ENCODE results near the gene POLR3E.

The POLR3E gene

DNA sequence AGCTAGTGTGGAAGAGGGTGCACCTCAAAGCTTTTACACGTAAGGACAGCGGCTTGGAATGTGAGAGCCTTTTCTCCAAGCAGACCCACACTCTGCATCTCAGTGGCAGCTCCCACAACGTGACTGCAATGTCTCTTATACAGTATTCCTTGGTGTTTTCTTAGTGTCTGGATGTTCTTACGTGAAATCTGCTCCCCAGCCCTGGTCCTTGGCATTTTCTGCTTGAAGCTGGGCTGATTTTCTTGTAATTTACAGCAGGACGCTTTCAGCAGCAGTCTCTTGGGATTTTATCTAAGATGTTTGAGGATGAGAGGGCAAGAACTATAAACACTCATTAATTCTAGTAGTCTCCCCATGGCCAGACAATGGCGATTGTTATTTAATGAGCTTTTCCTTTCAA, 12.1 kb upstream of the POLR3E start:
- Histone ChIP-seq H3F3A (ENCODE audit: control insufficient read depth, insufficient read depth) (no peaks in the 10 kb centered on the region), H3K4me2 (ENCODE audit: low read length) (no peak overlapping the region), H3K9me3 (ENCODE audit: control insufficient read depth, insufficient read depth, low read length) (no peaks in the 10 kb centered on the region), H3K27me3 (ENCODE audit: control insufficient read depth, low read length) (no peaks in the 10 kb centered on the region), H4K20me1 (ENCODE audit: control insufficient read depth, insufficient read depth, low read depth, low read length) (no peaks in the 10 kb centered on the region), H3K4me1 (ENCODE audit: control insufficient read depth, low read length) (no peaks in the 10 kb centered on the region), H3K27ac (ENCODE audit: low read depth, low read length) (no peak overlapping the region), H3K9me2 (replicated peaks; ENCODE audit: control insufficient read depth, low read length) (no peaks in the 10 kb centered on the region), H3K36me3 (ENCODE audit: control insufficient read depth, low read length) (peaks cover 22% of the 10 kb centered on the region; the same call in 1 of the 2 replicates), H3K4me3 (ENCODE audit: low read length) (no peak overlapping the region), H3K79me2 (ENCODE audit: control insufficient read depth, low read length) (no peaks in the 10 kb centered on the region)
- TF ChIP-seq, protein P1, sequence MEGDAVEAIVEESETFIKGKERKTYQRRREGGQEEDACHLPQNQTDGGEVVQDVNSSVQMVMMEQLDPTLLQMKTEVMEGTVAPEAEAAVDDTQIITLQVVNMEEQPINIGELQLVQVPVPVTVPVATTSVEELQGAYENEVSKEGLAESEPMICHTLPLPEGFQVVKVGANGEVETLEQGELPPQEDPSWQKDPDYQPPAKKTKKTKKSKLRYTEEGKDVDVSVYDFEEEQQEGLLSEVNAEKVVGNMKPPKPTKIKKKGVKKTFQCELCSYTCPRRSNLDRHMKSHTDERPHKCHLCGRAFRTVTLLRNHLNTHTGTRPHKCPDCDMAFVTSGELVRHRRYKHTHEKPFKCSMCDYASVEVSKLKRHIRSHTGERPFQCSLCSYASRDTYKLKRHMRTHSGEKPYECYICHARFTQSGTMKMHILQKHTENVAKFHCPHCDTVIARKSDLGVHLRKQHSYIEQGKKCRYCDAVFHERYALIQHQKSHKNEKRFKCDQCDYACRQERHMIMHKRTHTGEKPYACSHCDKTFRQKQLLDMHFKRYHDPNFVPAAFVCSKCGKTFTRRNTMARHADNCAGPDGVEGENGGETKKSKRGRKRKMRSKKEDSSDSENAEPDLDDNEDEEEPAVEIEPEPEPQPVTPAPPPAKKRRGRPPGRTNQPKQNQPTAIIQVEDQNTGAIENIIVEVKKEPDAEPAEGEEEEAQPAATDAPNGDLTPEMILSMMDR (IDR thresholded peaks at IDR 0.05; ENCODE audit: low read depth, low read length, poor library complexity, severe bottlenecking): no peak
- TF ChIP-seq EZH2phosphoT487 (IDR thresholded peaks at IDR 0.05; ENCODE audit: borderline replicate concordance, low read length): no peak

DNA sequence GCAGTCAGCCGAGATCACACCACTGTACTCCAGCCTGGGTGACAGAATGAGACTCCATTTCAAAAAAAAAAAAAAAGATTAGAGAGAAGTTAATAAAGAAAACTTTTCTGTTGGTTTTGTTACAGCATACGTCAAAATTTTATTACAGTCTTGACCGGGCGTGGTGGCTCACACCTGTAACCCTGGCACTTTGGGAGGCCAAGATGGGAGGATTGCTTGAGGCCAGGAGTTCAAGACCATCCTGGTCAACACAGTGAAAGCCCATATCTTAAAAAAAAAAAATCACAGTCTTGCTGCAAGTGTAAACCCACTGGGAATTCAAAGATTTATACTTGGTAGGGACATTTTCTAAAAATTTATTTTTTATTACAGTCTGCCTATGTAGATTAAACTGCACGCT, 6.2 kb upstream of the POLR3E start:
- Histone ChIP-seq H3K27me3 (ENCODE audit: control insufficient read depth, low read length) (no peaks in the 10 kb centered on the region), H3K4me1 (ENCODE audit: control insufficient read depth, low read length) (peaks cover 2% of the 10 kb centered on the region), H3F3A (ENCODE audit: control insufficient read depth, insufficient read depth) (0 out of 2 replicates have a peak, but pooled peaks cover 3% of the 10 kb centered on the region), H3K36me3 (ENCODE audit: control insufficient read depth, low read length) (no peaks in the 10 kb centered on the region), H3K4me2 (ENCODE audit: low read length) (no peak overlapping the region), H3K4me3 (ENCODE audit: low read length) (no peak overlapping the region), H3K9me2 (replicated peaks; ENCODE audit: control insufficient read depth, low read length) (no peaks in the 10 kb centered on the region), H3K27ac (ENCODE audit: low read depth, low read length) (no peak overlapping the region), H3K79me2 (ENCODE audit: control insufficient read depth, low read length) (no peaks in the 10 kb centered on the region), H4K20me1 (ENCODE audit: control insufficient read depth, insufficient read depth, low read depth, low read length) (no peaks in the 10 kb centered on the region), H3K9me3 (ENCODE audit: control insufficient read depth, insufficient read depth, low read length) (no peaks in the 10 kb centered on the region)
- TF ChIP-seq, protein P1 (IDR thresholded peaks at IDR 0.05; ENCODE audit: low read depth, low read length, poor library complexity, severe bottlenecking): no peak
- no peak for TF ChIP-seq EZH2phosphoT487 (IDR thresholded peaks at IDR 0.05; ENCODE audit: borderline replicate concordance, low read length)

DNA sequence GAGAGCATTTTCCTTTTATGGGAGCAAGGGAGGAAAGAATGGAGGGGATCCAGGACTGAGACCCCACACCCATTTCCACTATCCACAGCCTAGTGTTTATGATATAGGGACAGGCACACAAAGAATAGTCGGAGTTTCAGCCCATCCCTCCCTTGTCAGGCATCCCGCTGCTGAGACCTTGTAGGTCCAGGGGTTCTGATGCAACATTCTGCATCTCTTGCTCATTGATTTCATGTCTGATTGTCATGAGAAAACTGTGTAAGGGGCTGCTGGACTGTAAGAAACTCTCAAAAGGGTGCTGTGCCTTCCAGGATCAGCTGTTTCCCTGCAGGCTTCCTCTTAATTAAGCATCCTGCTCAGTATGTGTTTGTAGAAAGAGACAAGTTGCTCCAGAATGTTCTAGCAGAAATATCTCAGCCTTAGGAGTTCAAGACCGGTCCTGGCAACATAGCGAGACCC, 5.3 kb upstream of the POLR3E start:
- 0 out of 2 replicates have a peak, but pooled peaks cover 3% of the 10 kb centered on the region for H3F3A ChIP-seq (ENCODE audit: control insufficient read depth, insufficient read depth)
- TF ChIP-seq, protein P1 (IDR thresholded peaks at IDR 0.05; ENCODE audit: low read depth, low read length, poor library complexity, severe bottlenecking): no peak
- no peak for TF ChIP-seq EZH2phosphoT487 (IDR thresholded peaks at IDR 0.05; ENCODE audit: borderline replicate concordance, low read length)
- no peaks in the 10 kb centered on the region for H4K20me1 ChIP-seq (ENCODE audit: control insufficient read depth, insufficient read depth, low read depth, low read length)
- H3K9me3 ChIP-seq (ENCODE audit: control insufficient read depth, insufficient read depth, low read length): no peaks in the 10 kb centered on the region
- no peaks in the 10 kb centered on the region for H3K9me2 ChIP-seq (replicated peaks; ENCODE audit: control insufficient read depth, low read length)
- no peaks in the 10 kb centered on the region for H3K36me3 ChIP-seq (ENCODE audit: control insufficient read depth, low read length)
- H3K4me3 ChIP-seq (ENCODE audit: low read length): no peak overlapping the region
- no peak overlapping the region for H3K4me2 ChIP-seq (ENCODE audit: low read length)
- H3K4me1 ChIP-seq (ENCODE audit: control insufficient read depth, low read length): peaks cover 7% of the 10 kb centered on the region
- no peak overlapping the region for H3K27ac ChIP-seq (ENCODE audit: low read depth, low read length)
- no peaks in the 10 kb centered on the region for H3K27me3 ChIP-seq (ENCODE audit: control insufficient read depth, low read length)
- no peaks in the 10 kb centered on the region for H3K79me2 ChIP-seq (ENCODE audit: control insufficient read depth, low read length)

Data from DOHH2 (cell line).